Osteocyte (in vitro differentiated cells): ENCODE data around the gene PLEKHG4B. TPM values are rescaled to one million over a fixed set of nuclear protein-coding genes. Genes with fewer than 3 reads are reported as not detected.
"Not testable (repeated sequence)": the region's sequence is repeated elsewhere in the genome, so short reads cannot be mapped to it uniquely, and the experiment has no call there.

Experiments
- DNase-seq: peaks from one replicate; pipeline ENCODE4 v3.0.0; 2021; ENCODE audit warnings: mixed read lengths; ENCODE audit not compliant: unreplicated experiment; ENCODE audit errors: extremely low spot score
- H3K27ac Mint-ChIP-seq: one replicate; pipeline ENCODE4 v1.8.0; 2021; ENCODE audit warnings: mild to moderate bottlenecking, mixed read lengths; ENCODE audit not compliant: unreplicated experiment
- H3K27me3 Mint-ChIP-seq: one replicate; pipeline ENCODE4 v1.8.0; 2021; ENCODE audit warnings: mixed read lengths; ENCODE audit not compliant: unreplicated experiment
- H3K36me3 Mint-ChIP-seq: one replicate; pipeline ENCODE4 v1.8.0; 2021; ENCODE audit warnings: mixed read lengths; ENCODE audit not compliant: unreplicated experiment
- H3K4me1 Mint-ChIP-seq: one replicate; pipeline ENCODE4 v1.8.0; 2021; ENCODE audit warnings: mixed read lengths; ENCODE audit not compliant: unreplicated experiment
- H3K4me3 Mint-ChIP-seq: one replicate; pipeline ENCODE4 v1.8.0; 2021; ENCODE audit warnings: mild to moderate bottlenecking, moderate library complexity, mixed read lengths; ENCODE audit not compliant: unreplicated experiment
- H3K9me3 Mint-ChIP-seq: one replicate; pipeline ENCODE4 v1.8.0; 2021; ENCODE audit warnings: mixed read lengths; ENCODE audit not compliant: unreplicated experiment
- CTCF ChIP-seq: fragments of 200-600 bp; sonication (generic); IDR thresholded peaks from 2 replicates; pipeline ENCODE4 v1.5.0; 2021; ENCODE audit warnings: antibody characterized with exemption, mild to moderate bottlenecking, moderate library complexity
- total RNA-seq: library from RNA; stranded (reverse); gene quantifications from 2 replicates; pipeline ENCODE4 v1.2.1, GENCODE V29; 2021

PLEKHG4B gene
- total RNA-seq, 1 donor from 2014 or later = 4.5 TPM

GRCh38 chr5:192970-193831, 101.2 kb downstream of the PLEKHG4B start:
- Mint-ChIP-seq H3K4me1 (peaks cover 6% of the 10 kb centered on the region), H3K4me3 (no peak overlapping the region), H3K9me3 (no peaks in the 10 kb centered on the region), H3K27ac (no peak overlapping the region), H3K27me3 (no peaks in the 10 kb centered on the region), H3K36me3 (no peaks in the 10 kb centered on the region)
- no peak for DNase-seq
- no peak for TF ChIP-seq CTCF

- H3K4me3 Mint-ChIP-seq = no peak overlapping the region
- H3K27me3 Mint-ChIP-seq = no peaks in the 10 kb centered on the region
- no peaks in the 10 kb centered on the region for H3K36me3 Mint-ChIP-seq
- no peak overlapping the region for H3K27ac Mint-ChIP-seq
- H3K9me3 Mint-ChIP-seq = no peaks in the 10 kb centered on the region
- no peak for DNase-seq
- no peaks in the 10 kb centered on the region for H3K4me1 Mint-ChIP-seq
- no peak for TF ChIP-seq CTCF
Measured at GRCh38 chr5:194102-194501, 102.1 kb downstream of the PLEKHG4B start.

GRCh38 chr5:194603-195209, 102.7 kb downstream of the PLEKHG4B start:
- Mint-ChIP-seq H3K4me3 (no peak overlapping the region), H3K27ac (no peak overlapping the region), H3K36me3 (no peaks in the 10 kb centered on the region), H3K9me3 (no peaks in the 10 kb centered on the region), H3K4me1 (no peaks in the 10 kb centered on the region), H3K27me3 (no peaks in the 10 kb centered on the region)
- DNase-seq = no peak
- no peak for TF ChIP-seq CTCF

- H3K27ac Mint-ChIP-seq = no peak overlapping the region
- H3K9me3 Mint-ChIP-seq = no peaks in the 10 kb centered on the region
- TF ChIP-seq CTCF = no peak
- H3K4me1 Mint-ChIP-seq = no peaks in the 10 kb centered on the region
- H3K36me3 Mint-ChIP-seq = no peaks in the 10 kb centered on the region
- no peak for DNase-seq
- no peaks in the 10 kb centered on the region for H3K27me3 Mint-ChIP-seq
- no peak overlapping the region for H3K4me3 Mint-ChIP-seq
Measured at GRCh38 chr5:195401-196160, 103.6 kb downstream of the PLEKHG4B start.

- Mint-ChIP-seq H3K27ac (no peak overlapping the region), H3K36me3 (no peaks in the 10 kb centered on the region), H3K4me1 (no peaks in the 10 kb centered on the region), H3K4me3 (no peak overlapping the region), H3K27me3 (no peaks in the 10 kb centered on the region), H3K9me3 (no peaks in the 10 kb centered on the region)
- TF ChIP-seq CTCF = no peak
- DNase-seq = no peak
Measured at GRCh38 chr5:196350-196749, 104.4 kb downstream of the PLEKHG4B start.

- not testable (repeated sequence) for H3K27ac Mint-ChIP-seq, H3K27me3 Mint-ChIP-seq
Measured at GRCh38 chr5:197031-197430, 105.1 kb downstream of the PLEKHG4B start.

More at GRCh38 chr5:197031-197430, 105.1 kb downstream of the PLEKHG4B start:
- not testable (repeated sequence) for H3K36me3 Mint-ChIP-seq, DNase-seq, H3K4me3 Mint-ChIP-seq, H3K4me1 Mint-ChIP-seq, H3K9me3 Mint-ChIP-seq
